Uterus (tissue), 4 donors: ENCODE data around the gene RNASE12. TPM values are rescaled to one million over a fixed set of nuclear protein-coding genes. Genes with fewer than 3 reads are reported as not detected.

Source experiments
- DNase-seq, 2 donors: peaks; one replicate each; pipeline ENCODE4 v3.0.0-alpha.2; 2019 to 2020
- H3K27ac ChIP-seq, 2 donors: fragments of 200-600 bp; sonication (generic); 1 replicate in 1 of 2; 2 replicates in 1 of 2; pipeline ENCODE4 v1.5.1; 2016 to 2018
- H3K27me3 ChIP-seq, 2 donors: fragments of 200-600 bp; sonication (generic); one replicate each; pipeline ENCODE4 v1.5.1; 2018 to 2019; ENCODE audit warnings: control low read depth in 1 of 2
- H3K36me3 ChIP-seq, 2 donors: fragments of 200-600 bp; sonication (generic); one replicate each; pipeline ENCODE4 v1.5.1; 2019; ENCODE audit warnings: control low read depth in 1 of 2
- H3K4me1 ChIP-seq, 2 donors: fragments of 200-600 bp; sonication (generic); one replicate each; pipeline ENCODE4 v1.5.1; 2018 to 2019; ENCODE audit warnings: control low read depth in 1 of 2
- H3K4me3 ChIP-seq, 2 donors: fragments of 200-600 bp; sonication (generic); 1 replicate in 1 of 2; 2 replicates in 1 of 2; pipeline ENCODE4 v1.5.1; 2018 to 2019; ENCODE audit warnings: mild to moderate bottlenecking in 1 of 2
- H3K9me3 ChIP-seq, 2 donors: fragments of 200-600 bp; sonication (generic); one replicate each; pipeline ENCODE4 v1.5.1; 2019; ENCODE audit warnings: control low read depth in 1 of 2
- POLR2A ChIP-seq, 2 donors: fragments of 450-650 bp; IDR thresholded peaks; one replicate each; pipeline ENCODE4 v1.6.1; 2016; ENCODE audit warnings: antibody characterized with exemption in 2 of 2, mild to moderate bottlenecking in 1 of 2, moderate library complexity in 1 of 2
- intact Hi-C: fragments of 100-400 bp; cut with DNase I; formaldehyde crosslinking; loops from one replicate; pipeline ENCODE4 v1.15.1; 2023; ENCODE audit warnings: low total_unique reads
- total RNA-seq, 4 donors: library from RNA; depleted of rRNA in 3 of 4; stranded (reverse); fragments of >200 nt in 3 of 4; gene quantifications; one replicate each; pipeline versions ENCODE4 v1.1.0 to v1.2.4, GENCODE V29; 2014 to 2023
- TF ChIP-seq, protein P1 (sequence below), 4 experiments: fragments of 200-600 bp in 2 of 4; fragments of 450-650 bp in 2 of 4; sonication (generic) in 2 of 4; IDR thresholded peaks; one replicate each; pipeline ENCODE4 v1.5.1; 2016 to 2019; ENCODE audit warnings: antibody characterized with exemption in 4 of 4, mild to moderate bottlenecking in 2 of 4, moderate library complexity in 1 of 4
- donor health status: DM: yes; HTN: yes; CAD: no.

RNASE12 gene, protein sequence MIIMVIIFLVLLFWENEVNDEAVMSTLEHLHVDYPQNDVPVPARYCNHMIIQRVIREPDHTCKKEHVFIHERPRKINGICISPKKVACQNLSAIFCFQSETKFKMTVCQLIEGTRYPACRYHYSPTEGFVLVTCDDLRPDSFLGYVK
- not detected for total RNA-seq

DNA sequence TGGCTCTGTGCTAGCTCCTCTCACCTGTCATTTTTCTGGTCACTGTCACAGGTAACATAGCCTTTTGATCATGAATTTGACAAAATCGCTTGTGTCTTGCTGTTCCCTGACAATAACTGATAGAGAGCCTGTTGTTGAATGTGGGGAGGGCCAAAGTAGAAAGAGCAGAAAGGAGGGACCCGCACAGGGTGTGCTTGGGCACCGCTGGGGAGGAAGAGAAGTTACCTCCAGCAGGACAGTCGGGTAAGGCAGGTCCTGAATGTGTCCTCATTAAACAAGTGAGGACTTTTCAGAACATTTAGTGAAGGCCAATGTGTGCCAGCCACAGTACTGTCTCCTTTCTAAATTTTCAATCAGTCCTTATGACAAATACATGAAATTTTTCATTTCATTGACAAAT is at the start of gene RNASE12:
RNASE12 (minus strand) TSS at position 142 of the 400 bp plus-strand sequence. CDS start 653 bp downstream, outside the sequence.
- no peaks in the 10 kb centered on the region for H3K4me1 ChIP-seq
- no peak within 1 kb of the TSS for H3K27ac ChIP-seq
- H3K27me3 ChIP-seq: no peaks in the 10 kb centered on the region
- intact Hi-C loops: no loop called here
- no peak for DNase-seq
- TF ChIP-seq, protein P1, sequence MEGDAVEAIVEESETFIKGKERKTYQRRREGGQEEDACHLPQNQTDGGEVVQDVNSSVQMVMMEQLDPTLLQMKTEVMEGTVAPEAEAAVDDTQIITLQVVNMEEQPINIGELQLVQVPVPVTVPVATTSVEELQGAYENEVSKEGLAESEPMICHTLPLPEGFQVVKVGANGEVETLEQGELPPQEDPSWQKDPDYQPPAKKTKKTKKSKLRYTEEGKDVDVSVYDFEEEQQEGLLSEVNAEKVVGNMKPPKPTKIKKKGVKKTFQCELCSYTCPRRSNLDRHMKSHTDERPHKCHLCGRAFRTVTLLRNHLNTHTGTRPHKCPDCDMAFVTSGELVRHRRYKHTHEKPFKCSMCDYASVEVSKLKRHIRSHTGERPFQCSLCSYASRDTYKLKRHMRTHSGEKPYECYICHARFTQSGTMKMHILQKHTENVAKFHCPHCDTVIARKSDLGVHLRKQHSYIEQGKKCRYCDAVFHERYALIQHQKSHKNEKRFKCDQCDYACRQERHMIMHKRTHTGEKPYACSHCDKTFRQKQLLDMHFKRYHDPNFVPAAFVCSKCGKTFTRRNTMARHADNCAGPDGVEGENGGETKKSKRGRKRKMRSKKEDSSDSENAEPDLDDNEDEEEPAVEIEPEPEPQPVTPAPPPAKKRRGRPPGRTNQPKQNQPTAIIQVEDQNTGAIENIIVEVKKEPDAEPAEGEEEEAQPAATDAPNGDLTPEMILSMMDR (IDR thresholded peaks at IDR 0.05): no peak
- no peak for TF ChIP-seq POLR2A (IDR thresholded peaks at IDR 0.05)
- H3K36me3 ChIP-seq: no peaks in the 10 kb centered on the region
- no peak within 1 kb of the TSS for H3K4me3 ChIP-seq
- no peaks in the 10 kb centered on the region for H3K9me3 ChIP-seq

DNA sequence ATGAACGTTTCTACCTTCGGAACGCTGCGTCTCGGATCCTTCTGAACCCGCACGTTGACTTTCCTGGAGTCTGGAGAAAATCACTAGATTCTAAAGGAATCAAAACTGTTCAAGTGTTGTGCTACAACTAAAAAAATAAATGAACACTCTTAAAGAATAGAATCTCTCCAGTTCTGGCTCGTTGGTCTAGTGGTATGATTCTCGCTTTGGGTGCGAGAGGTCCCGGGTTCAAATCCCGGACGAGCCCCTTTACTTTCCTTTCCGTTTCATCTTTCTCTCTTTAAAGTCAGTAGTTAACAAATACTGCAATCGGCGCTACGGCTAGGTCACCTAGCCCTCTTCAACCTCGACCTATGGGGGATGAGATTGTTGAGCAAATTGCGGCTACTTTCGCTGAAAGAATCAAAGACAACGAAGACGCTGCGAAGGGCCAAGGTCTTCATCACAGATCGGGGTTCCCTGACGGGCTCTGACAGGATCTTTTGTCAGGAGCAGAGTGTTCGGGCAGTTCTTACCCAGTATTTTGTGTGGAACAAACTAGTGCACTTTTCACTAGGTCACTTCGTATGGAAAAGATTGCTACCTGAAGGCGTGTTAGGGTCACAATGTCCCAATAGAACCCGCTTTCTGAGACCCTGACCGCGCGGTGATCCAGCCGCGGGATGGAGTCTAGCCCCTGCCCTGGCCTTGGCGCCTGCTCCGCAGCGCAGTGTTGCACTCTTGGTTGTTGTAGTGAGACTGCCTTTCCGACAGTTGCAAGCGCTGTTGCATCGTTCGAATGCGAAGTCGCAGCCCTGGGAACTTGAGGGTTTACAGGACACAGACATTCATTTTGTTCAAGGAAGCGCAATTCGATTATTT is 41.9 kb upstream of the RNASE12 start:
- Histone ChIP-seq H3K4me3 (peak overlapping the region; percentile 27 to 41), H3K27me3 (no peaks in the 10 kb centered on the region), H3K4me1 (peaks cover 3 to 11% of the 10 kb centered on the region in 2 donors), H3K36me3 (no peaks in the 10 kb centered on the region), H3K9me3 (no peaks in the 10 kb centered on the region), H3K27ac (peak overlapping the region; percentile 19 to 43)
- TF ChIP-seq, protein P1 (IDR thresholded peaks at IDR 0.05): no peak
- no peak for TF ChIP-seq POLR2A (IDR thresholded peaks at IDR 0.05)
- DNase-seq: peak; percentile 62 to 73
- intact Hi-C loops: no loop called here

- intact Hi-C loops: no loop called here
- Histone ChIP-seq H3K36me3 (no peaks in the 10 kb centered on the region), H3K27ac (peak overlapping the region; percentile 19 to 43), H3K4me1 (peaks cover 3 to 11% of the 10 kb centered on the region in 2 donors), H3K4me3 (peak overlapping the region; percentile 27 to 41), H3K27me3 (no peaks in the 10 kb centered on the region), H3K9me3 (no peaks in the 10 kb centered on the region)
- TF ChIP-seq POLR2A (IDR thresholded peaks at IDR 0.05): no peak
- TF ChIP-seq, protein P1 (IDR thresholded peaks at IDR 0.05): no peak
- no peak for DNase-seq
Observed at GRCh38 chr14:20632448-20632830, 41.3 kb upstream of the RNASE12 start.

DNA sequence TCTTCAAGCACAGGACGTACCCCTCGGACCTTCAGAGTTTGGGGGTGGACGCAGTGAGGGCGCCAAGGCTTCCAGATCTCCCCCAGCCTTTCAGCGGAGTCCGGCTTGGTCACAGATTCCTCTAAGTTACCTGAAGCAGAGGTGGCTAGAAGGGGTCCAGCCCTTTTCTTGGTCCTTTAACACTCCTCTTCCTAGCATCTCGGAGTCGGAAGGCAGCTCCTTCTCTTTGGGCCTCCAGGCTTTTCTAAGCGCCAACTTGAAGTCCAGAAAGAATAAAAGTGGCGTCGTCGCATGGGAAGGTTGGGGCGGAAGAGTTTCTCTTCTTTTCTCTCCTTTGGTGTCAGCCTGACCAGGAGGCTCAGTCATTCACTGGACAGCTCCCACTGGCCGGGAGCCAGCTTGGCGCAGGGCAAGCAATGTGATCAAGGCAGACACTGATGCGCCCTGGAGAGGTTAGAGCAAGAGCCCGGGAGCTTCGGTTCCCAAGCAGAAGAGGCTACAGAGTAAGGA is 40.8 kb upstream of the RNASE12 start:
- intact Hi-C loops: no loop called here
- TF ChIP-seq, protein P1 (IDR thresholded peaks at IDR 0.05): no peak
- TF ChIP-seq POLR2A (IDR thresholded peaks at IDR 0.05): no peak
- Histone ChIP-seq H3K27me3 (no peaks in the 10 kb centered on the region), H3K4me3 (peak overlapping the region; percentile 27 to 41), H3K27ac (no peak overlapping the region), H3K36me3 (no peaks in the 10 kb centered on the region), H3K9me3 (no peaks in the 10 kb centered on the region), H3K4me1 (peaks cover 3 to 11% of the 10 kb centered on the region in 2 donors)
- DNase-seq: peak; percentile 67 to 71
